H9 (cell line): ENCODE results near the gene FLNC. TPM values are rescaled to one million over a fixed set of nuclear protein-coding genes. Genes with fewer than 3 reads are reported as not detected.

Experiments
- DNase-seq: peaks from one replicate; pipeline ENCODE4 v3.0.0-alpha.2; 2017
- H2AFZ ChIP-seq: one replicate; pipeline ENCODE4 v1.6.1; 2013; ENCODE audit warnings: mild to moderate bottlenecking, low read length, control low read depth, moderate library complexity
- H2AK5ac ChIP-seq: 2 replicates; pipeline ENCODE4 v1.6.1; 2013; ENCODE audit warnings: low read length, control low read depth, mixed read lengths; ENCODE audit not compliant: insufficient read length
- H2BK120ac ChIP-seq: one replicate; pipeline ENCODE4 v1.6.1; 2013; ENCODE audit warnings: low read depth, mild to moderate bottlenecking, low read length, control low read depth, inconsistent platforms; ENCODE audit not compliant: poor library complexity, severe bottlenecking
- H2BK12ac ChIP-seq: 2 replicates; pipeline ENCODE4 v1.6.1; 2013; ENCODE audit warnings: low read length, control low read depth, mixed read lengths, low read depth; ENCODE audit not compliant: insufficient read length
- H2BK15ac ChIP-seq: 2 replicates; pipeline ENCODE4 v1.6.1; 2013; ENCODE audit warnings: low read depth, low read length, control low read depth
- H2BK20ac ChIP-seq: one replicate; pipeline ENCODE4 v1.6.1; 2013; ENCODE audit warnings: low read depth, mild to moderate bottlenecking, low read length, control low read depth, inconsistent platforms; ENCODE audit not compliant: poor library complexity, severe bottlenecking
- H2BK5ac ChIP-seq: 2 replicates; pipeline ENCODE4 v1.6.1; 2013; ENCODE audit warnings: low read length, control low read depth, mixed read lengths; ENCODE audit not compliant: insufficient read length
- H3K14ac ChIP-seq: 2 replicates; pipeline ENCODE4 v1.6.1; 2013; ENCODE audit warnings: low read length, control low read depth; ENCODE audit not compliant: insufficient read depth
- H3K18ac ChIP-seq: 2 replicates; pipeline ENCODE4 v1.6.1; 2013; ENCODE audit warnings: low read depth, mild to moderate bottlenecking, mixed read lengths, low read length, control low read depth; ENCODE audit not compliant: insufficient read length
- H3K23ac ChIP-seq: 2 replicates; pipeline ENCODE4 v1.6.1; 2013; ENCODE audit warnings: low read length, control low read depth, mixed read lengths, low read depth; ENCODE audit not compliant: insufficient read length
- H3K23me2 ChIP-seq: 2 replicates; pipeline ENCODE4 v1.6.1; 2013; ENCODE audit warnings: low read depth, mild to moderate bottlenecking, mixed read lengths, low read length, control low read depth; ENCODE audit not compliant: insufficient read length, poor library complexity, severe bottlenecking
- H3K27ac ChIP-seq: 2 replicates; pipeline ENCODE4 v1.5.1; 2013; ENCODE audit warnings: low read length, control low read depth, mixed read lengths, low read depth; ENCODE audit not compliant: insufficient read length
- H3K27me3 ChIP-seq: 2 replicates; pipeline ENCODE4 v1.6.1; 2013; ENCODE audit warnings: low read length, control low read depth, inconsistent platforms; ENCODE audit not compliant: insufficient read depth
- H3K4ac ChIP-seq: 2 replicates; pipeline ENCODE4 v1.6.1; 2013; ENCODE audit warnings: low read depth, mild to moderate bottlenecking, control low read depth, inconsistent platforms, low read length, moderate library complexity
- H3K4me1 ChIP-seq: 2 replicates; pipeline ENCODE4 v1.6.1; 2013; ENCODE audit warnings: low read length, control low read depth, inconsistent platforms; ENCODE audit not compliant: insufficient read depth
- H3K4me2 ChIP-seq: 2 replicates; pipeline ENCODE4 v1.6.1; 2013; ENCODE audit warnings: low read length, control low read depth, mixed read lengths; ENCODE audit not compliant: insufficient read length, insufficient read depth
- H3K56ac ChIP-seq: 2 replicates; pipeline ENCODE4 v1.6.1; 2013; ENCODE audit warnings: low read depth, mild to moderate bottlenecking, mixed read lengths, low read length, control low read depth; ENCODE audit not compliant: insufficient read length
- H3K79me1 ChIP-seq: 2 replicates; pipeline ENCODE4 v1.6.1; 2013; ENCODE audit warnings: low read depth, mild to moderate bottlenecking, moderate library complexity, low read length, control low read depth, inconsistent platforms; ENCODE audit not compliant: insufficient read depth, poor library complexity, severe bottlenecking
- H3K79me2 ChIP-seq: 2 replicates; pipeline ENCODE4 v1.6.1; 2013; ENCODE audit warnings: low read length, control low read depth, inconsistent platforms; ENCODE audit not compliant: insufficient read depth
- H3K9ac ChIP-seq: 2 replicates; pipeline ENCODE4 v1.6.1; 2013; ENCODE audit warnings: low read length, control low read depth, mixed read lengths; ENCODE audit not compliant: insufficient read length; ENCODE audit errors: extremely low read depth
- H3K9me3 ChIP-seq: one replicate; pipeline ENCODE4 v1.6.1; 2013; ENCODE audit warnings: low read depth, low read length, inconsistent platforms; ENCODE audit not compliant: control insufficient read depth
- H3T11ph ChIP-seq: one replicate; pipeline ENCODE4 v1.6.1; 2013; ENCODE audit warnings: mild to moderate bottlenecking, low read length, control low read depth, inconsistent platforms
- H4K20me1 ChIP-seq: one replicate; pipeline ENCODE4 v1.6.1; 2013; ENCODE audit not compliant: control insufficient read depth, insufficient read length, insufficient read depth
- H4K5ac ChIP-seq: 2 replicates; pipeline ENCODE4 v1.6.1; 2013; ENCODE audit warnings: low read depth, mild to moderate bottlenecking, mixed read lengths, low read length, control low read depth; ENCODE audit not compliant: insufficient read length
- H4K8ac ChIP-seq: replicated peaks from 2 replicates; pipeline ENCODE4 v1.6.1; 2013; ENCODE audit warnings: low read length, control low read depth, mixed read lengths, low read depth; ENCODE audit not compliant: insufficient read length
- H4K91ac ChIP-seq: 2 replicates; pipeline ENCODE4 v1.6.1; 2013; ENCODE audit warnings: low read depth, mild to moderate bottlenecking, moderate library complexity, mixed read lengths, low read length, control low read depth; ENCODE audit not compliant: insufficient read length
- H3K27ac Mint-ChIP-seq, 3 experiments: 2 replicates in 2 of 3; 3 replicates in 1 of 3; pipeline ENCODE4 v1.8.0; 2020 to 2021; ENCODE audit warnings: mixed read lengths in 3 of 3, mild to moderate bottlenecking in 1 of 3, moderate library complexity in 1 of 3
- H3K27me3 Mint-ChIP-seq: 2 replicates; pipeline ENCODE4 v1.8.0; 2021; ENCODE audit warnings: low read depth, mild to moderate bottlenecking, moderate library complexity, mixed read lengths
- H3K36me3 Mint-ChIP-seq, 3 experiments: 2 replicates in 2 of 3; 3 replicates in 1 of 3; pipeline ENCODE4 v1.8.0; 2020 to 2021; ENCODE audit warnings: low read depth in 3 of 3, mixed read lengths in 3 of 3; ENCODE audit not compliant: insufficient read depth in 1 of 3
- H3K4me1 Mint-ChIP-seq, 2 experiments: 2 replicates each; pipeline ENCODE4 v1.8.0; 2020; ENCODE audit warnings: mixed read lengths in 2 of 2
- H3K4me3 Mint-ChIP-seq, 2 experiments: 2 replicates in 1 of 2; 3 replicates in 1 of 2; pipeline ENCODE4 v1.8.0; 2020 to 2021; ENCODE audit warnings: mild to moderate bottlenecking in 2 of 2, mixed read lengths in 2 of 2, moderate library complexity in 1 of 2
- H3K9me3 Mint-ChIP-seq, 2 experiments: 2 replicates in 1 of 2; 3 replicates in 1 of 2; pipeline ENCODE4 v1.8.0; 2020; ENCODE audit warnings: mild to moderate bottlenecking in 2 of 2, mixed read lengths in 2 of 2, moderate library complexity in 1 of 2
- CTCF ChIP-seq: fragments of 200-600 bp; sonication (generic); conservative IDR thresholded peaks from 3 replicates; pipeline ENCODE4 v1.8.0; 2021; ENCODE audit warnings: antibody characterized with exemption, mild to moderate bottlenecking
- WGBS: extraction: QIAGEN DNeasy Blood & Tissue Kit; methylation state at CpG from one replicate; pipeline ENCODE4 v1.1.7; 2013; ENCODE audit warnings: missing lambda C conversion rate, low lambda C conversion rate, mixed read lengths; ENCODE audit not compliant: insufficient read length; ENCODE audit errors: extremely low coverage; 5-methylcytosine and 5-hydroxymethylcytosine counted together
- total RNA-seq: library from RNA; stranded (reverse); gene quantifications from 2 replicates; pipeline ENCODE4 v1.2.1, GENCODE V29; 2021

The FLNC gene
- total RNA-seq, 1 experiment from 2014 or later, result 12.2 TPM

GRCh38 chr7:128869138-128869943 lies 39.1 kb downstream of the FLNC start:
- no peak overlapping the region for H2AK5ac ChIP-seq
- H2BK120ac ChIP-seq, result no peak overlapping the region
- no peaks in the 10 kb centered on the region for H3K9me3 ChIP-seq
- no peaks in the 10 kb centered on the region for H3K4me1 ChIP-seq
- H2BK5ac ChIP-seq, result no peak overlapping the region
- no peak overlapping the region for H3K27ac ChIP-seq
- H3K23ac ChIP-seq, result no peak overlapping the region
- no peak overlapping the region for H2BK15ac ChIP-seq
- no peaks in the 10 kb centered on the region for H3K79me1 ChIP-seq
- H3K4me1 Mint-ChIP-seq, result peaks cover 23 to 28% of the 10 kb centered on the region in 2 experiments
- H3K4me2 ChIP-seq, result peak overlapping the region; percentile 39
- DNase-seq, result peak; percentile 63
- no peak overlapping the region for H2BK12ac ChIP-seq
- no CpG with 5 or more reads among the region's 86 CpGs for WGBS
- peaks cover 52% of the 10 kb centered on the region for H3K27me3 Mint-ChIP-seq
- peaks cover 12% of the 10 kb centered on the region for H3K23me2 ChIP-seq
- no peak overlapping the region for H4K91ac ChIP-seq
- no peak overlapping the region for H3K18ac ChIP-seq
- no peak overlapping the region for H3K56ac ChIP-seq
- H3K36me3 Mint-ChIP-seq, result peaks cover 12 to 18% (median 15%) of the 10 kb centered on the region in 3 experiments
- peaks cover 11% of the 10 kb centered on the region; the same call in 1 of the 2 replicates for H3K27me3 ChIP-seq
- H2AFZ ChIP-seq, result no peak overlapping the region
- H3K4ac ChIP-seq, result no peak overlapping the region
- H3K14ac ChIP-seq, result no peak overlapping the region
- no peak overlapping the region for H2BK20ac ChIP-seq
- H3K4me3 Mint-ChIP-seq, result peak overlapping the region; percentile 56 to 77
- no peak overlapping the region for H3T11ph ChIP-seq
- no peak overlapping the region for H4K5ac ChIP-seq
- no peak overlapping the region for H4K8ac ChIP-seq
- no peak overlapping the region for H3K27ac Mint-ChIP-seq
- H4K20me1 ChIP-seq, result no peaks in the 10 kb centered on the region
- no peaks in the 10 kb centered on the region; a peak in 1 of 5 replicates for H3K9me3 Mint-ChIP-seq
- no peaks in the 10 kb centered on the region for H3K79me2 ChIP-seq
- TF ChIP-seq CTCF, result 0 out of 3 replicates have a peak, but pooled peaks have one; percentile 14
- H3K9ac ChIP-seq, result no peak overlapping the region
